H1 (cell line): ENCODE results near the gene NPR2. TPM values are rescaled to one million over a fixed set of nuclear protein-coding genes. Genes with fewer than 3 reads are reported as not detected.

Experiments
- CTCF ChIA-PET: fragments of 300-600 bp; sonication (Branson Sonifier 250); formaldehyde crosslinking; loops from one replicate; lab custom pipeline; 2021; ENCODE audit not compliant: partially characterized antibody; lab: Charles Lee
- POLR2A ChIA-PET: fragments of 300-600 bp; sonication (Branson Sonifier 250); formaldehyde crosslinking; loops from one replicate; lab custom pipeline; 2021; ENCODE audit warnings: inconsistent platforms; ENCODE audit not compliant: partially characterized antibody; lab: Charles Lee
- DNase-seq, 2 experiments: peaks; one replicate each; pipeline versions ENCODE4 v3.0.0 to v3.0.0-alpha.2; 2010 to 2022; ENCODE audit warnings: low spot score in 2 of 2, low read depth in 1 of 2, mixed read lengths in 1 of 2
- FAIRE-seq: peaks from 2 replicates; lab custom pipeline; 2011; peaks lifted over from hg19 to GRCh38; lab: Jason Lieb, UNC
- H2AFZ ChIP-seq: 2 replicates; pipeline ENCODE4 v1.8.1; 2012; ENCODE audit warnings: low read length, inconsistent platforms
- H2AK5ac ChIP-seq: 2 replicates; pipeline ENCODE4 v1.6.1; 2013; ENCODE audit warnings: low read depth, low read length
- H2BK120ac ChIP-seq: replicated peaks from 2 replicates; pipeline ENCODE3; 2013; ENCODE audit warnings: low read depth, low read length, inconsistent platforms
- H2BK12ac ChIP-seq: 2 replicates; pipeline ENCODE4 v1.6.1; 2013; ENCODE audit warnings: low read depth, low read length
- H2BK15ac ChIP-seq: 2 replicates; pipeline ENCODE4 v1.6.1; 2013; ENCODE audit warnings: low read length
- H2BK20ac ChIP-seq: 2 replicates; pipeline ENCODE4 v1.6.1; 2013; ENCODE audit warnings: low read length
- H2BK5ac ChIP-seq: 2 replicates; pipeline ENCODE4 v1.6.1; 2013; ENCODE audit warnings: low read depth, low read length
- H3K14ac ChIP-seq: 2 replicates; pipeline ENCODE4 v1.6.1; 2013; ENCODE audit warnings: inconsistent platforms; ENCODE audit not compliant: insufficient read length
- H3K18ac ChIP-seq: 2 replicates; pipeline ENCODE4 v1.6.1; 2013; ENCODE audit warnings: low read length; ENCODE audit errors: extremely low read depth
- H3K23ac ChIP-seq: 2 replicates; pipeline ENCODE4 v1.6.1; 2013; ENCODE audit warnings: inconsistent platforms; ENCODE audit not compliant: insufficient read length
- H3K23me2 ChIP-seq: 2 replicates; pipeline ENCODE4 v1.6.1; 2013; ENCODE audit warnings: low read depth, low read length
- H3K27ac ChIP-seq: 2 replicates; pipeline ENCODE4 v1.6.1; 2011; ENCODE audit warnings: low read depth, low read length, inconsistent platforms
- H3K27me3 ChIP-seq, 4 experiments: replicated peaks in 1 of 4; 1 replicate in 1 of 4; 2 replicates in 3 of 4; pipeline versions ENCODE4 v1.6.1 to v1.8.1; 2011 to 2013; ENCODE audit warnings: low read length in 3 of 4, mild to moderate bottlenecking in 3 of 4, inconsistent platforms in 2 of 4, mixed read lengths in 2 of 4, moderate library complexity in 1 of 4; ENCODE audit not compliant: control insufficient read depth in 3 of 4, insufficient read depth in 3 of 4; ENCODE audit errors: extremely low read depth in 1 of 4
- H3K36me3 ChIP-seq, 4 experiments: 2 replicates each; pipeline versions ENCODE4 v1.6.1 to v1.8.1; 2011 to 2013; ENCODE audit warnings: mild to moderate bottlenecking in 4 of 4, low read length in 3 of 4, moderate library complexity in 2 of 4, control low read depth in 1 of 4, inconsistent platforms in 1 of 4; ENCODE audit not compliant: insufficient read depth in 4 of 4, control insufficient read depth in 2 of 4
- H3K4ac ChIP-seq: replicated peaks from 2 replicates; pipeline ENCODE3; 2013; ENCODE audit warnings: low read length, low read depth, mixed read lengths, inconsistent platforms; ENCODE audit not compliant: insufficient read length
- H3K4me1 ChIP-seq, 4 experiments: replicated peaks in 1 of 4; 1 replicate in 1 of 4; 2 replicates in 3 of 4; pipeline versions ENCODE4 v1.6.1 to v1.8.1; 2011 to 2013; ENCODE audit warnings: low read length in 3 of 4, inconsistent platforms in 2 of 4, mixed read lengths in 1 of 4; ENCODE audit not compliant: insufficient read depth in 4 of 4, control insufficient read depth in 3 of 4
- H3K4me2 ChIP-seq, 2 experiments: 2 replicates each; pipeline versions ENCODE4 v1.6.1 to v1.8.1; 2011 to 2013; ENCODE audit warnings: low read depth in 2 of 2, low read length in 2 of 2, control low read depth in 1 of 2, inconsistent platforms in 1 of 2, mild to moderate bottlenecking in 1 of 2; ENCODE audit not compliant: insufficient read depth in 1 of 2
- H3K4me3 ChIP-seq, 4 experiments: fragments of 200-600, 300-600 bp in 1 of 4; sonication (generic), shearing (Covaris generic), sonication (Bioruptor Twin) in 1 of 4; 2 replicates each; pipeline versions ENCODE4 v1.5.1 to v1.8.1; 2011 to 2016; ENCODE audit warnings: low read length in 4 of 4, low read depth in 3 of 4, control low read depth in 2 of 4, inconsistent platforms in 2 of 4, mild to moderate bottlenecking in 2 of 4, mixed read lengths in 1 of 4, moderate library complexity in 1 of 4; ENCODE audit not compliant: insufficient read depth in 2 of 4; ENCODE audit errors: extremely low read depth in 1 of 4
- H3K56ac ChIP-seq: replicated peaks from 2 replicates; pipeline ENCODE3; 2013; ENCODE audit warnings: low read depth, mild to moderate bottlenecking, mixed read lengths, low read length, inconsistent platforms; ENCODE audit not compliant: insufficient read length
- H3K79me1 ChIP-seq: 2 replicates; pipeline ENCODE4 v1.6.1; 2013; ENCODE audit warnings: low read depth, low read length, control low read depth
- H3K79me2 ChIP-seq, 2 experiments: 2 replicates each; pipeline versions ENCODE4 v1.6.1 to v1.8.1; 2012 to 2013; ENCODE audit warnings: low read length in 2 of 2, mild to moderate bottlenecking in 2 of 2, inconsistent platforms in 1 of 2; ENCODE audit not compliant: insufficient read depth in 2 of 2, control insufficient read depth in 1 of 2
- H3K9ac ChIP-seq, 4 experiments: replicated peaks in 1 of 4; 1 replicate in 1 of 4; 2 replicates in 3 of 4; pipeline versions ENCODE4 v1.6.1 to v1.8.1; 2011 to 2013; ENCODE audit warnings: low read depth in 3 of 4, low read length in 3 of 4, control low read depth in 2 of 4, mild to moderate bottlenecking in 2 of 4, moderate library complexity in 2 of 4, inconsistent platforms in 1 of 4; ENCODE audit errors: extremely low read depth in 1 of 4
- H3K9me3 ChIP-seq, 2 experiments: 2 replicates each; pipeline versions ENCODE4 v1.6.1 to v1.8.1; 2012 to 2013; ENCODE audit warnings: mild to moderate bottlenecking in 2 of 2, moderate library complexity in 2 of 2, control low read depth in 1 of 2, inconsistent platforms in 1 of 2, low read depth in 1 of 2, low read length in 1 of 2, mixed read lengths in 1 of 2; ENCODE audit not compliant: insufficient read depth in 2 of 2
- H4K20me1 ChIP-seq, 2 experiments: replicated peaks in 1 of 2; 2 replicates each; pipeline versions ENCODE3 to v1.8.1; 2011 to 2013; ENCODE audit warnings: inconsistent platforms in 2 of 2, low read length in 2 of 2, mild to moderate bottlenecking in 1 of 2; ENCODE audit not compliant: insufficient read depth in 2 of 2, control insufficient read depth in 1 of 2
- H4K5ac ChIP-seq: 2 replicates; pipeline ENCODE4 v1.6.1; 2013; ENCODE audit warnings: low read length, low read depth, mixed read lengths, inconsistent platforms; ENCODE audit not compliant: insufficient read length
- H4K8ac ChIP-seq: 2 replicates; pipeline ENCODE4 v1.8.0; 2013; ENCODE audit warnings: mild to moderate bottlenecking, moderate library complexity, low read length, inconsistent platforms; ENCODE audit not compliant: insufficient read depth; ENCODE audit errors: extremely low read depth
- H4K91ac ChIP-seq: replicated peaks from 2 replicates; pipeline ENCODE3; 2013; ENCODE audit warnings: low read length, mixed read lengths, inconsistent platforms; ENCODE audit not compliant: insufficient read length
- RNF2 ChIP-seq: fragments of 200-900, 300-1000 bp; sonication (generic); IDR thresholded peaks from 2 replicates; pipeline ENCODE4 v1.7.1; 2016; ENCODE audit warnings: borderline replicate concordance, low read depth, mild to moderate bottlenecking, antibody characterized with exemption, low read length; ENCODE audit not compliant: poor library complexity, severe bottlenecking; ENCODE audit errors: missing control alignments
- SIRT6 ChIP-seq: IDR thresholded peaks from one replicate; pipeline ENCODE4 v1.7.1; 2012; ENCODE audit warnings: low read length, inconsistent platforms
- SP2 ChIP-seq: IDR thresholded peaks from 2 replicates; pipeline ENCODE4 v1.6.1; 2012; ENCODE audit warnings: mild to moderate bottlenecking, low read length, inconsistent platforms
- SP4 ChIP-seq: IDR thresholded peaks from 2 replicates; pipeline ENCODE4 v1.6.1; 2012; ENCODE audit warnings: low read length, inconsistent platforms
- WGBS, 2 experiments: shearing (Covaris generic) in 1 of 2; methylation state at CpG; one replicate each; pipeline versions ENCODE4 v1.1.6 to v1.1.7; 2013 to 2015; ENCODE audit warnings: low lambda C conversion rate in 2 of 2, mixed read lengths in 2 of 2, inconsistent platforms in 1 of 2, low coverage in 1 of 2, missing lambda C conversion rate in 1 of 2; ENCODE audit not compliant: insufficient replicate concordance in 2 of 2, insufficient coverage in 1 of 2, insufficient read length in 1 of 2; ENCODE audit errors: extremely low coverage in 1 of 2, missing lambda C conversion rate in 1 of 2; 5-methylcytosine and 5-hydroxymethylcytosine counted together
- polyA plus RNA-seq, 7 experiments: library from polyadenylated mRNA; depleted of rRNA in 3 of 7; stranded (reverse) in 5 of 7; unstranded in 2 of 7; fragments of >200 nt in 5 of 7; fragments of 200-250 nt in 2 of 7; gene quantifications; 1 replicate in 5 of 7; 2 replicates in 1 of 7; 4 replicates in 1 of 7; pipeline versions ENCODE4 v1.2.1 to v1.2.3, GENCODE V29; 2011 to 2013; ENCODE audit warnings: missing spikeins in 2 of 7, mixed read lengths in 2 of 7
- total RNA-seq: library from RNA; stranded (reverse); fragmentation: NEBNext Ultra II Directional; extraction: Animal tissue kit (Norgen Biotek cat#: 25700); gene quantifications from 2 replicates; pipeline ENCODE4 v1.2.1, GENCODE V29; 2021

Gene NPR2
- total and polyA plus RNA-seq, 2 of the 8 experiments (the other 6 are each of a cell fraction or from before 2014, with no cell fraction given) = 11.0 to 17.0 TPM

DNA sequence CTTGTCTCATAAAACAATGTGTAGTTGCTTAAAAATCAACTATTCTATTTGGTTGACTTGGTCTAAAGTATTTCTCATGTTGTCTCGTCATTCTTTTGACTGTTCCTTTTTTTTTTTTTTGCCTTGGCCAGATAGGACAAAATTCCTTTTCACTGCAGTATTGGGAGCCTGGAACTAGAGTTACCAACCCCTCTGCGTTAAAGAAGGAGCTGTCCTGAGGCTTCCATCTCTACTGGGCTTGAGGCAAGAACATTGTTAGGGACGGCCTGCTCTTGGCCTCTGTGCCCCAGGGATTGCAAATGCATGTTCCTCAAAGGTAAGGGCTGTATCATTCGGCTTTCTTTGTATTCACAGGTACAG, 1.4 kb upstream of the NPR2 start:
- H3K27me3 ChIP-seq = peaks cover 0 to 10% (median 0%) of the 10 kb centered on the region in 4 experiments; a peak in 4 of 7 replicates
- H3K4ac ChIP-seq = no peak overlapping the region
- H3K4me1 ChIP-seq = peaks cover 5 to 13% (median 7%) of the 10 kb centered on the region in 4 experiments; a peak in 6 of 7 replicates
- H3K9ac ChIP-seq = no peak overlapping the region
- H4K8ac ChIP-seq = no peak overlapping the region
- H3K79me2 ChIP-seq = no peaks in the 10 kb centered on the region
- DNase-seq (no peak), FAIRE-seq (no peak)
- H3K79me1 ChIP-seq = no peaks in the 10 kb centered on the region
- H3K9me3 ChIP-seq = no peaks in the 10 kb centered on the region
- no peak overlapping the region for H2AK5ac ChIP-seq
- H4K91ac ChIP-seq = no peak overlapping the region
- no peak overlapping the region for H4K5ac ChIP-seq
- POLR2A ChIA-PET = interaction anchor here (0.6 to 3.9 kb wide), 12 partner anchors 9 to 98 kb away, joined by 3 to 38 read pairs (median 4); partner anchors contain the start of genes CREB3, FAM221B, HINT2 and SPAG8
- H3K23ac ChIP-seq = no peak overlapping the region
- no peaks in the 10 kb centered on the region for H4K20me1 ChIP-seq
- no peak overlapping the region; a peak in 1 of 4 replicates for H3K4me2 ChIP-seq
- no peak overlapping the region for H2BK20ac ChIP-seq
- no peak overlapping the region for H3K56ac ChIP-seq
- H2BK120ac ChIP-seq = no peak overlapping the region
- no peak overlapping the region for H2BK12ac ChIP-seq
- no peak overlapping the region for H3K27ac ChIP-seq
- no peak overlapping the region for H3K18ac ChIP-seq
- CTCF ChIA-PET = interaction anchor here (0.6 to 4.0 kb wide), 52 partner anchors 9 to 233 kb away, joined by 3 to 67 read pairs (median 5); partner anchors contain the start of genes FAM221B, HINT2, MSMP and SPAG8
- 57% methylated on average over 4 of the region's 4 CpGs; no CpG with 5 or more reads in 1 of the 2 experiments for WGBS, 2 experiments
- no peak overlapping the region for H3K14ac ChIP-seq
- no peaks in the 10 kb centered on the region for H3K36me3 ChIP-seq
- H3K23me2 ChIP-seq = peaks cover 5% of the 10 kb centered on the region; the same call in 1 of the 2 replicates
- peak overlapping the region; percentile 46; the same call in 1 of the 2 replicates for H2AFZ ChIP-seq
- peak overlapping the region in 1 of 4 experiments; percentile 56; a peak in 1 of 8 replicates for H3K4me3 ChIP-seq
- no peak overlapping the region for H2BK15ac ChIP-seq
- H2BK5ac ChIP-seq = no peak overlapping the region
- TF ChIP-seq RNF2 = no peak
- TF ChIP-seq SP2 = no peak
- TF ChIP-seq SP4 = no peak
- no peak for TF ChIP-seq SIRT6
